HG03108 (cell line): ENCODE results near the gene TNFRSF18.

ENCODE experiments used
- ATAC-seq: cut with Tn5 transposase; IDR thresholded peaks from one replicate; pipeline ENCODE4 v1.9.1; 2021; ENCODE audit warnings: moderate library complexity; ENCODE audit not compliant: unreplicated experiment

TNFRSF18 gene

DNA sequence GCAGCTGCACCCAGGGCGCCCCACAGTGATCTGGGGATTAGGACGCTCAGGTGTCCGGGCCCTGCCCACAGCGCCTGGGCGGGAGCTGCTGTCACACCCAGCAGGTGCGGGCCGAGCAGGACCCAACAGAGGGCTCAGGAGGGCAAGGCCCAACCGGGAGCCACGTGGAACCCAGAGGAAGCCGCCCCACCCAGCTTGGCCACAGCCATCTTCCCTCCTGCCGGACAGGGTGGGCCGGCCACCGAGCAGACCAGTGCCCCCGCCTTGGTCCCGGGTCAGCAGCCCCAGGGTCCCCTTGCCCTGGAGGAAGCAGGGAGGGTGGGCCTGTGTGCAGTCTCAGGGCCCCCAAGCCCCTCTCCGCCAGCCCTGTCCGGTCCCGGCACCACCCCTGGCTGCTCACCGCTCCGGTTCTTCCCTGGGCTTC, 39.0 kb downstream of the TNFRSF18 start:
- ATAC-seq, result no peak

DNA sequence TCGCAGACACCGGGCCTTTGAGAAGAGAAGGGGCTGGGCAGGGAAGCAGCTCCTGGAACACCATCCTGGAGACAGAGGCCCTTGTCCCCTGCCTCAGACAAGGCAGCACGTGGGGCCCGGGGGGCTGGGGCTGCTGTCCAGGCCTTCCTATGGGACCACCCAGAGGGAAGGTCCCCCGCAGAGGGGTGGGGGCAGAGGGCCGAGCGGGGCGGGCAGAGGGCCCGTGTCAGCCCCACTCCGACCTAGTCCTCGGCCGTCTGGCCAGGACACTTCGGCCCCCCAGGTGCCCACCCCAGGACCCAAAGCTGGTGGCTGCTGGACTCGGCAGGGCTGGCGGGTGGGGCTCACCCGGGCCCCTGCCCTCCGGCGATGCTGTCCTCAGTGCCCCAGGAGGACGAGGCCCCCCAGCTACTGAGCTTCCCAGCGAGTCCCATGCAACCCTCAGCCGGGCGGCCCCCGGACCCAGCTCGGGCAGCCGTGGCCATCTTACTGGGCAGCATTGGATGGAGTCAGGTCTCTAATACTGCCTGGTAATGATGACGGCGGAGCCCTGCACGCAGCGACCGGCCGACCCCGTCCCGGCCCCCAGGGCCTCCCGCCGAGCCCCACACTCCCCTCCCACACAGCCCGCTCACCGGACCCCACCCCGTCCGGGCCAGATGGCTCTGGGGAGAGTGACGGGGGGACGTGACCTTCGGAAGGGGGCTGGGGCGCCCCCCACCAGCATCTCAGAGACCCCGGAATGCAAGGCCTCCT, 39.6 kb downstream of the TNFRSF18 start:
- ATAC-seq, result no peak

DNA sequence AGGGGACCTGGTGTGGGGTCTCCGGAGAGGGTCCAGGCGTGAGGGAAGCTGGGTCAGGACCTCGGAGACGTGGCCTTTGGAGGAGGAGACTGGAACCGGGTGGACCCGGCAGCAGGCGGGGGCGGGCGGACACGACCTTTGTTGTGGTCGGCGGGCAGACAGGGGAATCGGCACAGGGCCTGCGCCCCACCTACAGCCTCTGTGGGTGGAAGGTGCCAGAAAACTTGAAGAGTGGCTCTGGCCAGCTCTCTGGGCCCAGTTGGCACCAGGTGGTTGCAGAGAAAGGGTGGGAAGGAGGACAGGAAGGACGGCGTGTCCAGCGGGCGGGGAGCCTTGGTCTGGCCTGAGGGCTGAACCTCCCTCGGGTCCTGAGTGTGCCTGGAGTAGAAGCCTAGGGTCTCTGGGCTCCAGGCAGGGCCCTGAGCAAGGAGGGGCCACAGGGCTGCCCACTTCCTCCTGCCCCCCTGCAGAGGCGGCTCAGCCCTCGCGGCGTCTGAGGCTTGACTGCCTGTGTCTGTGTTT, 40.4 kb downstream of the TNFRSF18 start:
- no peak for ATAC-seq

DNA sequence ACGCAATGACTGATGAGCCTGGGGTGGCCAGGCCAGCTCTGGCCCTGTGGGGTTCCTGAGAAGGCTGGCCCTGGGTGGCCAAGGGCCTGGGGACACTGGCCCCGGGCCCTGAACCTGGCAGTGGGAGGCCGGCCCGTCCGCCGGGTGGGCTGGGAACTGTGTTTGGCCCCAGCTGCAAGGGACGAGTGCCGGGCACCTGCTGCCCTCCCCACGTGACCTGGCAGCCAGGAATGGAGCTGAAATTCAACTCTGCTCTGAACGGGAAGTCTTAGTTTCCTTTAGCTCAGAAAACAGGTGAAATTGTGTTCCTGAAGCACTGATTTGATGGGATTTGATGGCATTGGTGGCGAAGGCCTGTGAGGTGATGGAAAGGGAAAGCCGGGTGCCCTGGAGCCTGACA, 40.9 kb downstream of the TNFRSF18 start:
- ATAC-seq, result no peak

DNA sequence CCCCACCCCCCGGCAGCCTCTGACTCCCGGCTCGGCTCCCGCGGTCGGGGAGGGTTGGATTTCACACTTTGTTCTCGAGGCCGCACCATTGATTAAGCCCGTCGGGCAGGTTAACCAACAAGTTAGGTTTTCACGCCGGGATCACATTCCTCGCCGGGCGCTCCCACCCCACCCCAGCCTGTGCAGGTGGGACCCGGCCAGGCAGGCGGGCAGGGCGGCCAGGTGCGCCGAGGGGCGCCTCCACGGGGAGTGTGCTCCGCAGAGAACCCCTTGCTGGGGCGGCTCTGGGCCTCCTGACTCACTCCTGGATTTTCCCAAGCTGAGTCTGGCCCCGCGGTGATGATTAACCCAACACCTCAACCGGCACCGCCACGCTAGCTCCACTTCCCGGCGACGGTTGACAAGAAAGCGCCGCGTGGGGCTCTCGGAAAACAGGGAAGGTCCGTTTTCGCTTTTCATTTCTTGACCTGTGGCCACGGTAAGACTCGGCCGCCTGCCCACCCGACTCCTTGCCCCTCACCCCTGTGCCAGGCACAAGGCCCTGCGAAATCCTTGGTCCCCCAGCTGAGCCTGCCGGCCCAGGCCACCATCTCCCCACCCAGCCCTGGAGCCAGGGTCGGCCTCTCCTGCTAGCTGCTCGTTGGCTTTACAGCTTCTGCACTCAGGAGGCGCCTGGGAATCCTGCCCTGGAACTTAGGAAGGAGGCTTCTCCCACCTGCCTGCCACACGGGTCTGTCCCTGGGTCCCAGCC, 41.5 kb downstream of the TNFRSF18 start:
- no peak for ATAC-seq

DNA sequence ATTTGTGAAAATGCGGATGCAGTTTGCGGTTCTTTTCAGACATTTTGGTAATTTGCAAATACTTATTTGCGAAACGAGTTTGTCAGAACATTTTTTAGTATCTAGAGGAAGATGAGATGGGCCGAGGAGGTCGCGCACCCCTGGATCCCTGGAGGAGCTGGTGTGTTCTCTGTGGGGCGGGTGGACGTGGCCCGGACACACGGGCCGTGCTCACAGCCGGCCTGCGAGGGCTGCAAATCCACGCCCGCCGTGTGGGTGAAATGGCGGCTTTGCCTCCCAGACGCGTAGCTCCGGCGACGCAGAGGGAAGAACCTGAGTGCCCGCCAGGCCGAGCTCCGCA, 42.1 kb downstream of the TNFRSF18 start:
- no peak for ATAC-seq

DNA sequence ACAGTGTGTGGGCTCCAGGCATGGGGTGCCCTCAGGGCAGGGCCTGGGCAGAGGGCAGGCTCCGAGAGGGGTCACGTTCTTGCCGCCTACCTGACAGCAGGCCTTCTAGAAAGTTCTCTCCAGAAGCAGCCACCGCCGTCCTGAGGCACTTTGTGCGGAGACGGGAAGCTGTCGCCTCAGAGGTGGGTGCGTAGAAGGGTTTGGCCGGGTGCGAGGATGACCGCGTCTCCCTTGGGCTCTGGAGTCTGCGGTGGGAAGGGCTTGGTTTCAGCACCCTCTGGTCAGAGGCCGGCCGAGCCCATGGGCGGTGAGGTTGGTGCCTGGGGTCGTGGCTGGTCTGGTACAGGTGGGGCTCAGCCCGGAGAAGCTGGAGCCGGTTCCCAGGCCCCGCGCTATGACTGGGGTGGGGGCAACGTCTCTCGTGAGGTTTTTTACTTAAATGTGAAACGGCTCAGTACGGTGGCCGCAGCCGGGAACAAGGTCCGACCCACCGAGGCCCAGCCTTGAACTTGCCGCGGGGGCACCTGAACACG, 42.8 kb downstream of the TNFRSF18 start:
- ATAC-seq, result no peak

DNA sequence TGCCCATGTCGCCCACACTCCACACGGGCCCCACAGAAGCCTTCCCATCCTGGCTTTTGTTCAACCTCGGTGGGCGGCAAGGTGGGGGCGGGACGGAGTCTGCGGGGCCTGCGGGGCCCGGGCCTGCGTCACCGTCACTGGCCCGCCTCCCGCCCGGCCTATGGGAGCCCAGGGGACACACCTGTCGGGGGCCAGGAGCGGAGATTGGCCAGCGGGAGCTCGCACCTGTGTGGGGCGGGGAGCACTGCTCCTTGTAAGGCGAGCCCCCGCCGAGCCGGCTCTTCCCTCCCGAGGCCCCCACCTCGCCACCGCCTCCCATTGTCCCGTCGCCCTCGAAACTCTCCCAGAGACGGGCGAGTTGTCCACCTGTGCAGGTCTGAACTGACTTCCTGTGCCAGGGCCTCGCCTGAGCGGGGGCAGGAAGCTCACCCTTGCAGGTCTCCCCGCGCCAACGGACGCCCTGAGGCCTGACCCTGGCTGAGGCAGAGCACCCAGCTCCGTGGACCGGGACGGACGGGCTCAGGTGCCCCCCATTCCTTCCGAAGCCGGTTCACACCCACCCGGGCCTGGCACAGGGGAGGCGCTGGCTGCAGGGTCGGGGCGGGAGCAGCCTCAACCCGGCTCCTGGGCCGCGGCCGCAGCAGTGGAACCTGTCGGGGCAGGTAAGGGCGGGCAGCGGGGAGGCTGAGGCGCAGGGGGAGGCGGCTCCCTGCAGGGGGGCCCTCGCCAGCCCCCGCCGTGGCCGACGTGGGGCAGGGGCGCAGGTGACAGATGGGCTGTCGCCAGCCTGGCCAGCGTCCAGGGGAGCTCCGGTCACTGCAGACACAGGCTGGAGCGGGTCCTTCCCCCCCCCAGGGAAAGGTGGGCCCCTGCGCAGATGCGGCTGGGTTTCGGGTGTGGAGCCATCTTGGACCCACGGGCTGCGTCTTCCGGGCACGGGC, 43.5 kb downstream of the TNFRSF18 start:
- ATAC-seq, result no peak

DNA sequence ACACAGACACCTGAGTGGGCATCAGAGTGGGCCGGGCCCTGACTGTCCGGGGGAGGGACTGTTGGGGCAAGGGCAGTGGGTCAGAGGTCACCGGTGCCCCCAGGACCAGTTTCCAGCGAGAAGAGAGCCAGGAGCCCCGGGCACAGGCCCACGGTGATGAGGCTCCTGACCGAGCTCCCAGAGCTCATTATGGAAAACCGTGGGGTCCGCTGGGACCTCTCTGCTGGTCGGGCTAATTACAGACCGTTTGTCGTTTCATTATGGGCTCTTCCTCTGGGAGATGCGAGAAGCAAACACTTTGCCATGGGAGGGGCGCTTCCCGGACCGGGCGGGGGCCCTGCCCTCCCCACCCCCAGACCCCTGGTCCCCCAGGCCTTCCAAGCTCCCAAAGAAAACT, 44.7 kb downstream of the TNFRSF18 start:
- ATAC-seq, result no peak

DNA sequence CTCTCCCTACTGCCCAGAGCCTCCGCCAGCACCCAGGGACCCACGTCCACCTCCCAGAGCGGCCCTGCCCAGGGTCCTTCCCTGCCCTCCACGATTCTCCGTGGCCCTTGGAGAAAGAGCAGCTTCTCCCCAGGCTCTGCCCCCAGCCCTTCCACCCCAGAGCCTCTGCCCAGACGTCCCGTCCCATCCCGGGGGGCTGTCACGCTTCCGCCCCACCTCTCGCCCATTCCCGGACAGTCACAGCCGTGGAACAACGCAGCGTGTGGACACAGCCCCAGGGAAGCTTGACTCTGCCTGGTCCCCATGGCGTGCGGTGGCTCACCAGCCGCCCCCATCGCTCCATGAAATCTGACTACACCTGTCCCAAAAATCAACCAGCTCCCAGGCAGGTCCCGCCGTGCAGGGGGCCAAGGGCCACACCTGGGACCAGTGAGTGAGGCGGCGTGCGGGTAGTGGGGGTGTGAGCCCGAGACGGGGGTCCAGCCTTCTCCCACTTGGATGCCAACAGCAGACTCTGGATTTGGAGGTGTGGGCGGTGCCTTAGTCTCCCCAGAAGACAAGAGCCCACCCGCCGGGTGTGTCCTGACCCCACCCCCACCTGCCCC, 45.2 kb downstream of the TNFRSF18 start:
- no peak for ATAC-seq

DNA sequence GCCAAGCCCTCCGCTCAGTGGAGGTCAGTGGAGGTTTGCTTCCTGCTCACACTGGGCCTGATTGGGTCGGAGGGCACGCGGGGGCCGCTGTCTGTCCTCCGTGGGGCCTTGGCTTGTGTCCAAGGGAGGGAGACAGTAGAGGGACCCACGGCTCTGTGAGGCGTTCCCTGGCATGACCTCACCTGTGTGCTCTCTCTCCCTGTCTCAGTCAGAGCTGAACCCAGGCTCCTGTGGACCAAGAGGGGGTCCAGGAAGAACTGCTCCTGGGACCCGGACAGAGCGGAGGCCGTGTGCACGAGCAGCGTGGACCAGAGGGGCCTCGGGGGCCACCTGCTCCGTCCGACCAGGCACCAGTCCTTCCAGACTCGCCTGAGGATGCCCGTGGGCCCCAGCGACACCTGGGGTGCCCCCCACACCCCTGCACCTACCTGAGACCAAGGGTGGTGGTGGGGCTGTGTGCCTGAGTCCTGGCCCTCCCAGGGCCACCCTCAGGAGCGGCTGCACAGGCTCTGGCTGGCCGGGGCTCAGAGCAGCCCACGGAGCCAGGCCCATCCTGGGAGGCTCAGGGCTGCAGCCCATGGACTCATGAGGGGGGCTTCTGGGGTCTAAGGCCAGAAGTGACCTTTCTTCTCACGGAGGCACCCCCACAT, 46.0 kb downstream of the TNFRSF18 start:
- ATAC-seq, result no peak

DNA sequence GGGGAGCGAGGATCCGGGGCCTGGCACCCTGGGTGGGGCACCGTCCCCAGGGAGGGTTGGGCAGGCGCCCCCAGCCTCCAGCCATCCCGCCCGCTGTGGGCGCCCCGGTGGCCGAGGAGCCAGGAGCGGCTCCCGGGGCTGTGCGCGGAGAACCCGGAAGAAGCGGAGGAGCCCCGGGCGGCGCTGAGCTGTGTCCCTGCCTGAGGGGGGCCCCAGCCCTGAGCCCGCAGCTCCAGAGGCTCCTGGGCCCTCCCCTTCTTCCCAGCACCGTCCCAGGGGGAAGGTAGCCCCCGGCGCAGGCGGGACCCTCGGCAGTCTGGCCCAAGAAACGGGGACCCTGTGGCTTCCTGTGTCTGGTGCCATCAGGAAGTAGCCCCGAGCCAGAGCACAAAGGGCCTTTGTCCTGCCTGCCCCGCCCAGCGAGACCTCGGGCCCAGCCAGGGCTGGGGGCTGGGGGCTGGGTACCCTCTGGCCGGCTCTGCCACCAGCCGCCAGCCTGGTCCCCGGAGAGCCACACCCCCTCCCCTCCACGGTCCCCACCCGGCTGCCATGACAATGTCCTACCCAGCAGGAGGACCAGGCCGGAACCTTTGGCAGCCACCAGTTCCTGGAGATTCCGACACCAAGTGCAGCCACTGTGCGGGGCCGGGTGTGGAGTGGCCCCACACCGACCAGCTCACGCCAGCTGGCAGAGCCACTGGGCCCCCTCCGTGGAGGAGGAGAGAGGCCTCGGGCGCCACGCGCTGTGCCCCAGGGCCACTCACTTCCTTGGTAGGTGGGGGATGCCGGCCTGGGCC, 48.3 kb downstream of the TNFRSF18 start:
- ATAC-seq, result peak; percentile 28

DNA sequence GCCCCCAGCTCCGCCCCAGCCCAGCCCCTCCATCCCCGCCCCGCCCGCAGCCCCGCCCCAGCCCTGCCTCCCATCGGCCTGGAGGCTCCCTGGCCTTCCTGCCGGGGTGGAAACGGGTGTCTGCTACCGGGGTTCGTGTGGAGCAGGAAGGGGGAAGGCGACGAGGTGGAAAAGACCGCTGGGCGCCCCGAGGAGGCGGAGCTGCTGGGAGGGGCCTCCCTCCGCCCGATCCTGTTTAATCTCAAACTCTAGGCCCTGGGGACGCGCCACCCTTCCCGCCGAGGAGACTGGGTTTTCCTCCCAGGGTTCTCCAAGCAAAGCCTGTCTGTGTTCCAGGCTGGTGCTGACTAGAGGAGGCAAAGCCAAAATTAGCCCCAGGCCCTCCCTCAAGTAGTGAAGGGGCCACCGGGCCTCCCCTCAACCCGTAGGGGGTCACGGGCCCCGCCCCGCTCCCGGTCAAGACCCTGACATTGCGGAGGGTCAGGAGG, 48.9 kb downstream of the TNFRSF18 start:
- peak; percentile 56 for ATAC-seq

DNA sequence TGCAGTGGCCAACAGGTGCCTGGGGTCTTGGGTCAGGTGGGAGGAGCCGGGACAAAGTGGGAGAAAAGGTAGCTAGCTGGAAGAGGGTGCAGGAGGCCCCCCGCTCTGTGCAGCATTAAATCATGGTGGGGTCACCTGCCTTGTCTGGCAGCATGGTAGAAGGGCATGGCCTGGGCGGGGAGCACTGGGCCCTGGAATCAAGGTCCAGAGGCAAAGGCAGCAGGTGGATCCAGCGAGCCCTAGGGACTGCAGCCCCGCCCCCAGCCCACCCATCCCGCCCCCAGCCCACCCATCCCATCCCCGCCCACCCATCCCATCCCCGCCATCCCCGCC, 49.4 kb downstream of the TNFRSF18 start:
- ATAC-seq, result no peak

DNA sequence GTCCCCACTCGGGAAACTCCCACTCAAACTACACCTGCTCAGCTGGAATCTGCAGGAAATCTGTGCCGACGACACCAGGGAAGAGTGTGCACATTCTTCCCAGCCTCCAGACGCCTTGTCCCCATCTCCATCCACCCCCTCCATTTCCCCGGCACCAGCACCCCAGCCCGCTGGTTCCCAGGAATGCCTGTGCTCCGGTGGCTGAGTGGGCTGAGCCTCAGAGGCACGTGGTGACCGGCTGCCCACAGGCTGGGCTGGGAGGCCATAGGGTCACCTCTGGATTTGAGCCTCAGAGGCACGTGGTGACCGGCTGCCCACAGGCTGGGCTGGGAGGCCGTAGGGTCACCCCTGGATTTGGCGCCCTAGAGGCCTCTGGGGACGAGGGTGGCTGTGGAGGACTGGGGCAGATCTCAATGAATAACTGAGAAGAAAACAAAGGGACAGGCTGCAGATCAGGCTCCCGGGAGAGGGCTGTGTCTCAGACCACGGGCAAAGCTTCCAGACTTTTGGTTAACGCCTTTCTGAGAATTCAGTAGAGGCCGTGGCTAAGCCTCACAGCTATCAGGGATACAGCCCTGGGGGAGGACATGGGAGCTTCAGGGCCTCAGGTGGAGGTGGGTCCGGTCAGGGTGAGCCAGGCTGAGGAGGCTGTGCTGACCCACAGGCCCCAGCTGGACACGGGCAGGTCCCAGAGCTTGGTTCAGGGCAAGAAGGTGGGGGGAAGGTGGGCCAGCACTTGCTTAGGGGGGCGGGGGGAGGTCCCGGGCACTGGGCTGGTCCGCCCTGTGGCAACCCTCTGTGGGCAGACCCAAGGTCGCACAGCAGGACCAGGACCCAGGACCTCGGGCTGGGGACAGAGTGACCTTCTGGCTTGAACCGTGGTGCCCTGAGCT, 50.0 kb downstream of the TNFRSF18 start:
- ATAC-seq, result no peak

DNA sequence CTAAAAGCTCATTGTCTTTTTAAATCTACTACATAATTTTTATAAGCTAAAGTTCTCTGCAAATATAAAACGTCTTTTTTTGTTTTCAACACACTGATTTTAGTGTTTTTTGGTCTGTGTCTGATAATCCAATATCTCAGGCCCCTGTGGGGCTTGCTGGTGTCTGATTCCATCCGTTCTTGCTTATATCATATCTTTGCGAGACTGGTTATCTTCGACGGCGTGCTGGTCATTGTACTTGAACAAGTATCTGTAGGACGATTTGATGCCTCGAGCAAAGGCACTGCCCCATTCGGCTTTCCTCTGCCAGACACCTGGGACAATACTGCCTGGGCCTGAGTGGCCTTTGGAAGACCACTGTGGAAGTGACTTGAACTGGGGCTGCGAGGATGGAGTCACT, 51.1 kb downstream of the TNFRSF18 start:
- no peak for ATAC-seq

DNA sequence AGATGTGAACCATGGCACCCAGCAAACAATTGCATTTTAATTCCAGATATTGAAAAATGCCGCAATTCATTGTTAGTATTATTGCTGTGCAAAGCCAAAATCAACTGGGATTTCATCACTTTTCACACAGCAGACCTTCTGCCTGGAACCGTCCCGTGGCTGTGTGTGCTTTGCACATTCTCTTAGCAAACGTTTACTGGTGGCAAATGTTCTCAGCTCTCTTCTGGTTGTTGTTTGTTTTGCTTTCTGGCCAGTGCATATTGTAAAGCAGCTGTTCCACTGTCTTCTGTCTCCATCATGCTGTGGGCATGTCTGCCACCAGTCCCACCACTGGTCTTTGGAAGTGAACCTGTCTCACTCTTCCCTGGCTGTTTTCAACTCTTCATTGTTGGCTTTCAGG, 52.5 kb downstream of the TNFRSF18 start:
- no peak for ATAC-seq
